A549 (cell line): ENCODE measurements around the gene FOXRED2. TPM values are rescaled to one million over a fixed set of nuclear protein-coding genes. Genes with fewer than 3 reads are reported as not detected.

ENCODE experiments used
- ATAC-seq, 2 experiments: fragments of 200-7000 bp in 1 of 2; fragments of >200 bp in 1 of 2; cut with Nextera tagmentation in 1 of 2; cut with Tn5 transposase in 1 of 2; 3 replicates each; pipeline versions ENCODE4 v1.8.0 to v1.9.1; 2018 to 2020; ENCODE audit warnings: mild to moderate bottlenecking in 1 of 2, moderate library complexity in 1 of 2
- CTCF ChIA-PET: fragments of 300-600 bp; sonication (Branson Sonifier 250); formaldehyde crosslinking; extraction: SDS; loops from one replicate; lab custom pipeline; 2021; ENCODE audit warnings: antibody characterized with exemption, inconsistent platforms; lab: Yijun Ruan, JAX
- POLR2A ChIA-PET: fragments of 350-600 bp; formaldehyde crosslinking; extraction: SDS; loops from one replicate; lab custom pipeline; 2021; ENCODE audit warnings: antibody characterized with exemption, inconsistent platforms; lab: Yijun Ruan, JAX
- DNase-seq, 2 experiments: peaks; one replicate each; pipeline versions ENCODE4 v3.0.0 to v3.0.0-alpha.2; 2011 to 2016; ENCODE audit warnings: low read depth in 1 of 2, low spot score in 1 of 2
- FAIRE-seq: peaks from 2 replicates; lab custom pipeline; 2011; peaks lifted over from hg19 to GRCh38; lab: Jason Lieb, UNC
- H3K27ac ChIP-seq, 2 experiments: fragments of >200 bp; sonication (Bioruptor Twin); formaldehyde crosslinking; 3 replicates each; pipeline ENCODE4 v1.5.1; 2016 to 2017
- H3K4me1 ChIP-seq: fragments of >200 bp; sonication (Bioruptor Twin); formaldehyde crosslinking; 3 replicates; pipeline ENCODE4 v1.6.1; 2016
- H3K4me2 ChIP-seq: fragments of >200 bp; sonication (Bioruptor Twin); formaldehyde crosslinking; 3 replicates; pipeline ENCODE4 v1.6.1; 2016
- H3K4me3 ChIP-seq: fragments of >200 bp; sonication (Bioruptor Twin); formaldehyde crosslinking; 3 replicates; pipeline ENCODE4 v1.5.1; 2016
- H3K9me3 ChIP-seq: fragments of >200 bp; sonication (Bioruptor Twin); formaldehyde crosslinking; 3 replicates; pipeline ENCODE4 v1.6.1; 2016
- BCL3 ChIP-seq: fragments of >200 bp; sonication (Bioruptor Twin); formaldehyde crosslinking; IDR thresholded peaks from 3 replicates; pipeline ENCODE4 v1.6.1; 2016
- BHLHE40 ChIP-seq: IDR thresholded peaks from 2 replicates; pipeline ENCODE4 v1.6.1; 2012; ENCODE audit warnings: low read depth, low read length, inconsistent platforms
- CEBPB ChIP-seq, 2 experiments: fragments of >200 bp in 1 of 2; sonication (Bioruptor Twin) in 1 of 2; formaldehyde crosslinking in 1 of 2; IDR thresholded peaks; 2 replicates each; pipeline ENCODE4 v1.6.1; 2012 to 2016
- E2F6 ChIP-seq: IDR thresholded peaks from 2 replicates; pipeline ENCODE4 v1.6.1; 2012; ENCODE audit warnings: low read depth, borderline replicate concordance
- ESRRA ChIP-seq: fragments of 150-350 bp; IDR thresholded peaks from 2 replicates; pipeline ENCODE4 v1.6.1; 2014; ENCODE audit warnings: mild to moderate bottlenecking, low read length, borderline replicate concordance
- GATA3 ChIP-seq: IDR thresholded peaks from 2 replicates; pipeline ENCODE4 v1.6.1; 2012; ENCODE audit warnings: borderline replicate concordance
- HDAC2 ChIP-seq: fragments of 200-600 bp; sonication (generic); IDR thresholded peaks from 2 replicates; pipeline ENCODE4 v1.6.1; 2016
- HOXB13 ChIP-seq: fragments of 250-450 bp; sonication (Bioruptor Pico); IDR thresholded peaks from 2 replicates; pipeline ENCODE4 v1.5.0; 2020; ENCODE audit warnings: low read depth, mild to moderate bottlenecking, moderate library complexity
- JUN ChIP-seq, 2 experiments: fragments of >200 bp; sonication (Bioruptor Twin); formaldehyde crosslinking; IDR thresholded peaks; 2 replicates in 1 of 2; 3 replicates in 1 of 2; pipeline ENCODE4 v1.6.1; 2016 to 2017
- JUNB ChIP-seq: fragments of >200 bp; sonication (Bioruptor Twin); formaldehyde crosslinking; IDR thresholded peaks from 2 replicates; pipeline ENCODE4 v1.6.1; 2016
- KDM1A ChIP-seq: fragments of 200-600 bp; sonication (generic); IDR thresholded peaks from 2 replicates; pipeline ENCODE4 v1.6.1; 2016; ENCODE audit warnings: low read depth, mild to moderate bottlenecking
- MAFK ChIP-seq: fragments of 450-650 bp; IDR thresholded peaks from 2 replicates; pipeline ENCODE4 v1.6.1; 2014; ENCODE audit not compliant: partially characterized antibody
- MAZ ChIP-seq: fragments of 150-350 bp; IDR thresholded peaks from 2 replicates; pipeline ENCODE4 v1.6.1; 2014; ENCODE audit warnings: antibody characterized with exemption, low read depth, low read length, borderline replicate concordance
- NFE2L2 ChIP-seq: fragments of 150-350 bp; conservative IDR thresholded peaks from 2 replicates; pipeline ENCODE4 v1.6.1; 2014; ENCODE audit warnings: low read length
- POLR2AphosphoS2 ChIP-seq: conservative IDR thresholded peaks from 2 replicates; pipeline ENCODE4 v1.6.1; 2012; ENCODE audit warnings: low read length, improper control_type of control experiment, inconsistent platforms
- RCOR1 ChIP-seq: fragments of 150-350 bp; IDR thresholded peaks from 2 replicates; pipeline ENCODE4 v1.6.1; 2014; ENCODE audit warnings: antibody characterized with exemption, low read length, low read depth
- SMC3 ChIP-seq: fragments of >200 bp; sonication (Bioruptor Twin); formaldehyde crosslinking; IDR thresholded peaks from 3 replicates; pipeline ENCODE4 v1.6.1; 2018; ENCODE audit warnings: inconsistent platforms
- SREBF2 ChIP-seq: fragments of 450-650 bp; IDR thresholded peaks from 2 replicates; pipeline ENCODE4 v1.6.1; 2014; ENCODE audit warnings: mild to moderate bottlenecking, moderate library complexity
- USF2 ChIP-seq: fragments of 450-650 bp; IDR thresholded peaks from 2 replicates; pipeline ENCODE4 v1.6.1; 2014; ENCODE audit warnings: antibody characterized with exemption
- ZFP36 ChIP-seq: fragments of 450-650 bp; IDR thresholded peaks from 2 replicates; pipeline ENCODE4 v1.6.1; 2014; ENCODE audit warnings: borderline replicate concordance; ENCODE audit not compliant: partially characterized antibody
- ZNF302 ChIP-seq: fragments of 250-450 bp; sonication (Bioruptor Pico); IDR thresholded peaks from 2 replicates; pipeline ENCODE4 v1.9.0; 2021; ENCODE audit warnings: inconsistent platforms, mild to moderate bottlenecking, moderate library complexity
- WGBS: methylation state at CpG from one replicate; pipeline ENCODE4 v1.1.6; 2017; ENCODE audit errors: missing lambda C conversion rate; 5-methylcytosine and 5-hydroxymethylcytosine counted together
- polyA plus RNA-seq, 4 experiments: library from polyadenylated mRNA; depleted of rRNA in 3 of 4; stranded (reverse); fragments of >200 nt; fragmentation: RNase III in 1 of 4; extraction: RNeasy Plus Mini Kit Qiagen cat#74134 plus additional on column Dnase treatment in 1 of 4; gene quantifications; 2 replicates in 3 of 4; 3 replicates in 1 of 4; pipeline ENCODE4 v1.2.3, GENCODE V29; 2011 to 2017
- TF ChIP-seq, protein P1 (sequence below): fragments of >200 bp; sonication (Bioruptor Twin); formaldehyde crosslinking; IDR thresholded peaks from 3 replicates; pipeline ENCODE4 v1.5.1; 2016

The FOXRED2 gene
- polyA plus RNA-seq, 2 of the 4 experiments (the other 2 are of a cell fraction) = 5.7 to 12.3 TPM

- TF ChIP-seq, protein P1, sequence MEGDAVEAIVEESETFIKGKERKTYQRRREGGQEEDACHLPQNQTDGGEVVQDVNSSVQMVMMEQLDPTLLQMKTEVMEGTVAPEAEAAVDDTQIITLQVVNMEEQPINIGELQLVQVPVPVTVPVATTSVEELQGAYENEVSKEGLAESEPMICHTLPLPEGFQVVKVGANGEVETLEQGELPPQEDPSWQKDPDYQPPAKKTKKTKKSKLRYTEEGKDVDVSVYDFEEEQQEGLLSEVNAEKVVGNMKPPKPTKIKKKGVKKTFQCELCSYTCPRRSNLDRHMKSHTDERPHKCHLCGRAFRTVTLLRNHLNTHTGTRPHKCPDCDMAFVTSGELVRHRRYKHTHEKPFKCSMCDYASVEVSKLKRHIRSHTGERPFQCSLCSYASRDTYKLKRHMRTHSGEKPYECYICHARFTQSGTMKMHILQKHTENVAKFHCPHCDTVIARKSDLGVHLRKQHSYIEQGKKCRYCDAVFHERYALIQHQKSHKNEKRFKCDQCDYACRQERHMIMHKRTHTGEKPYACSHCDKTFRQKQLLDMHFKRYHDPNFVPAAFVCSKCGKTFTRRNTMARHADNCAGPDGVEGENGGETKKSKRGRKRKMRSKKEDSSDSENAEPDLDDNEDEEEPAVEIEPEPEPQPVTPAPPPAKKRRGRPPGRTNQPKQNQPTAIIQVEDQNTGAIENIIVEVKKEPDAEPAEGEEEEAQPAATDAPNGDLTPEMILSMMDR = no peak
- TF ChIP-seq SMC3 = no peak
- no peak for TF ChIP-seq E2F6
- no peak for TF ChIP-seq BCL3
- ATAC-seq = no peak
- no peak overlapping the region for H3K4me3 ChIP-seq
- peak overlapping the region in 1 of 2 experiments; percentile 35; a peak in 2 of 6 replicates for H3K27ac ChIP-seq
- CTCF ChIA-PET = interaction anchor here (0.8 to 11.3 kb wide), 27 partner anchors 9 to 199 kb away, joined by 3 to 113 read pairs (median 6); partner anchors contain the start of gene TXN2
- WGBS = 83% methylated on average over 14 of the region's 14 CpGs
- FAIRE-seq = no peak
- peaks cover 40% of the 10 kb centered on the region for H3K4me1 ChIP-seq
- H3K4me2 ChIP-seq = no peak overlapping the region
- DNase-seq = no peak
- POLR2A ChIA-PET = interaction anchor here (1.0 kb wide), 1 partner anchor 11 kb away, joined by 3 read pairs; no protein-coding TSS in a partner anchor
- H3K9me3 ChIP-seq = no peaks in the 10 kb centered on the region
Measured at GRCh38 chr22:36471341-36471821, 35.5 kb downstream of the FOXRED2 start.

- POLR2A ChIA-PET = interaction anchor here (1.0 kb wide), 1 partner anchor 11 kb away, joined by 3 read pairs; no protein-coding TSS in a partner anchor
- ATAC-seq = no peak
- Histone ChIP-seq H3K4me2 (no peak overlapping the region), H3K27ac (peak overlapping the region in 1 of 2 experiments; percentile 35; a peak in 2 of 6 replicates), H3K4me3 (no peak overlapping the region)
- 72% methylated on average over 10 of the region's 10 CpGs for WGBS
- TF ChIP-seq CEBPB (IDR thresholded peaks at IDR 0.05) (no peak), NFE2L2 (no peak), USF2 (no peak), KDM1A (no peak), HDAC2 (no peak), GATA3 (no peak), MAFK (no peak), SREBF2 (no peak), ZNF302 (CRISPR knock-in tag) (no peak), POLR2AphosphoS2 (no peak), BHLHE40 (no peak), ZFP36 (no peak), MAZ (no peak), JUN (IDR thresholded peaks at IDR 0.05) (no peak), ESRRA (no peak), RCOR1 (no peak), E2F6 (no peak), JUNB (no peak), HOXB13 (CRISPR knock-in tag) (no peak), SMC3 (no peak)
- TF ChIP-seq, all 56 proteins: peak for 0
- no peaks in the 10 kb centered on the region for H3K9me3 ChIP-seq
- CTCF ChIA-PET = interaction anchor here (0.7 to 11.3 kb wide), 27 partner anchors 9 to 198 kb away, joined by 3 to 113 read pairs (median 6); partner anchors contain the start of gene TXN2
- FAIRE-seq (no peak), DNase-seq (no peak)
- peaks cover 44% of the 10 kb centered on the region for H3K4me1 ChIP-seq
Measured at GRCh38 chr22:36470994-36471331, 35.9 kb downstream of the FOXRED2 start.
